NCI-H2081 (cell line): Measurements from ENCODE around the gene RPS6KA2.
A peak's percentile ranks its signal among the peaks of the same experiment; 100 is the strongest.

Experiments used
- DNase-seq, 2 experiments: peaks; one replicate each; lab custom pipeline; 2025; lab: John Stamatoyannopoulos, UW

RPS6KA2 gene

DNA sequence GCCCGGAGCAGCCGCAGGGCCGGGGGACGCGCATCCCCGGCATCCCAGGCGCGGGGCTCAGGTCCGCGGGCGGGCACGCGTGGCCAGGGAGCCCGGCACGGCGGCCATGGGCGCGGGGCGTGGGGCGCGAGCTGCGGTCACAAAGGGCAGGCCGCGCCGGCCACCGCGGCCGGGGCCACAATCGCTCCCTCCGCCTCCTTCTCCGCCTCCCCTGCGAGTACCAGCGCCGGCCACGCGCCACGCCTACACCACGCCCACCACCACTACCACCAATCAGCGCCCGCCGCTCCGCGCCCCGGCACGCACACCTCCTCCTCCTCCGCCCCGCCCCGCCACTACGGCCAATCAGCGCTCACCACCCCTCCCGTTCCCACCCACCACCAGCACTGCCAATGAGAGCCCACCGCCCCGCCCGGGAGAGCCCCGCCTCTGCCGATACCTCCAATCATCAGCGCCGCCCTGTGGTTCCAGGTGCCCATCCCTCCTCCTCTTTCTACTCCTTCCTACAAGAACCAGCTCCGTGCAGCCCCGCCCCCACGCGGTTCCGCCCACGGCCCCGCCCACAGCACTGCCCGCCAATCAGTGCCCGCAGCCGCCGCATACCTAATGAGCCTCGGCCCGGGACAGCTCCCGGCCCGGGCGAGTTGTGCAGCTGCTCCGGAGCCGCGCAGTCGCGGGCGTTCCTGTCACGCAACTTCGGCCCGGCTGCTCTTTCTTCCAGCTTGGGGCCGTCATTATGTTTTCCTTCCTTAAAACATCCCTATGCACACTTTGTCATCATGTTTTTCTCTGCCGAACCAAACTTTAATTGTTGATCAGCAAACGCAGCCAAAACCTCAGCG lies at the start of gene RPS6KA2:
Gene RPS6KA2 (minus strand): TSS at position 219 of the 842 bp plus-strand sequence. CDS start 232 bp downstream, outside the sequence.
- peak; percentile 95 for DNase-seq

GRCh38 chr6:166676270-166676860 lies 49.3 kb upstream of the RPS6KA2 start:
- no peak for DNase-seq

- no peak for DNase-seq
These were observed 48.7 kb upstream of the RPS6KA2 start for GRCh38 chr6:166675736-166676135.

DNA sequence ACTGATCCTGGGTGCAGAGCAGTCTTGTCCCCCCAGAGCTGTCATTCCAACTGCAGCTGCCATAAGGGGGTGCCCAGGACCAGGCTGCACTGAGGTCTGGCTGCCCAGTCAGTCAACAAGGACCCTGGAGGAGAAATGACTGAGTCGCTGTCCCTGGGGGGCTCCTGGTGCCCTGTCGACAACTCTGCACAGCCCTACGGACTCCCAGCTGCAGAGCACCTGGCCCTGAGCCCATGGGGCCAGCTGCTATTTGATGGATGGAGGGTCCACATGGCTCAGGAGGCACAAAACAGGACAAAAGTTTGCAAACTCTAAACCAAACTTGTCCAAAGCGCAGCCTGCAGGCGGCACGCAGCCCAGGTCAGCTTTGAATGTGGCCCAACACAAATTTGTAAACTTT lies 46.3 kb upstream of the RPS6KA2 start:
- no peak for DNase-seq

GRCh38 chr6:166672624-166673206 lies 45.7 kb upstream of the RPS6KA2 start:
- DNase-seq = no peak

DNA sequence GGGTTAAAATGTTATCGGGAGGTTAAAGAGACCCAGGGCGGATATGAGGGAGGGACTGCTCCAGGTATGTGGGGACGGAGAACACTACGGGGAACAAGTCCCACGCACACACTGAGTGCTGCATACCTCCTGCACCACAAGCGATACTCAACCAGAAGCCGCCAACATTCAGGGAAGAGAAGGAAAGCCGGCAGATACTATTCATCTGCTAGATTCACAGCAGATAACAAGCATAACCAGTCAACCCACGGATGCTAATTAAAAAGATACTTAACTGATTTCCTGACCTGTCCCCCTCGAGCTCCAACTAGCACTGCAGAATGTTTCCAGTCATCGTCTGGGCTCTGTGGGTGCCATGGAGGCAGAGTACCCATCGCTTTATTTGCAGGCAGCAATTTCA lies 45.1 kb upstream of the RPS6KA2 start:
- DNase-seq = no peak

GRCh38 chr6:166671434-166672081 lies 44.5 kb upstream of the RPS6KA2 start:
- DNase-seq = no peak

GRCh38 chr6:166670894-166671293 lies 43.8 kb upstream of the RPS6KA2 start:
- DNase-seq = no peak

GRCh38 chr6:166670013-166670412 lies 43.0 kb upstream of the RPS6KA2 start:
- no peak for DNase-seq

GRCh38 chr6:166667796-166668610 lies 41.0 kb upstream of the RPS6KA2 start:
- no peak for DNase-seq

- DNase-seq = no peak
These were observed 37.1 kb upstream of the RPS6KA2 start for GRCh38 chr6:166664135-166664534.

DNA sequence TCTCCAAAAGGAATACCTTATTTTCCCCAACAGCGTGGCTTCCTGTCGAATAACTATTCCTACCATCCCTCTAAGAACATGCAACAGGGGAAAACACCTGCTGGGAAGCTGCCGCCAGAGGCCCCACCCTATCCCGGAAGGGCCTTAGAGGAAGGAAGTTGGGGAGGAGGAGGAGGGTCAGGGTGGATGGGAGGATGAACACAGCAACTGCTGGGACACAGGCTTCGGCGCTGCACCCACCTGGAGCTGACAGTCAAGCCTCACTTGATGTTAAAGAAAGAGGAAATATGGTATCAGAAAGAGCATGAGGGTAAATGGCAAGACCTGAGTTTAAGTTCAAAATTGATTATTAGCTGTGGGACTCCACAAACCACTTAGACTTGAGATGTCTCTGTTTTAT lies 36.5 kb upstream of the RPS6KA2 start:
- DNase-seq = no peak

DNA sequence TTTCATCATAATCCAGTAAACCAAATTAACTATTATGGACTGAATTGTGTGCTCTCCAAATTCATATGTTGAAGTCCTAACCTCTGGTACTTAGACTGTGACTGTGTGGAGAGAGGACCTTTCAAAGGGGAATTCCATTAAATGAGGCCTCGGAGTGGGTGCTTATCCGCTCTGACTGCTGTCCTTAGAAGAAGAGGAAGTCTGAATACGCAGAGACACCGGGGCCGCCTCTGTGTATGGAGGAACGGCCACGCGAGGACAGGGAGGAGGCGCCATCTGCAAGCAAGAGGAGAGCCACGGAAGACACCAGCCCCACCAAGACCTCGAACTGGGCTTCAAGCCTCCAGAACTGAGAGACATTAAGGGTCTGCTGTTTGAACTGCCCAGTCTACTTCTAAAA lies 35.6 kb upstream of the RPS6KA2 start:
- no peak for DNase-seq

DNA sequence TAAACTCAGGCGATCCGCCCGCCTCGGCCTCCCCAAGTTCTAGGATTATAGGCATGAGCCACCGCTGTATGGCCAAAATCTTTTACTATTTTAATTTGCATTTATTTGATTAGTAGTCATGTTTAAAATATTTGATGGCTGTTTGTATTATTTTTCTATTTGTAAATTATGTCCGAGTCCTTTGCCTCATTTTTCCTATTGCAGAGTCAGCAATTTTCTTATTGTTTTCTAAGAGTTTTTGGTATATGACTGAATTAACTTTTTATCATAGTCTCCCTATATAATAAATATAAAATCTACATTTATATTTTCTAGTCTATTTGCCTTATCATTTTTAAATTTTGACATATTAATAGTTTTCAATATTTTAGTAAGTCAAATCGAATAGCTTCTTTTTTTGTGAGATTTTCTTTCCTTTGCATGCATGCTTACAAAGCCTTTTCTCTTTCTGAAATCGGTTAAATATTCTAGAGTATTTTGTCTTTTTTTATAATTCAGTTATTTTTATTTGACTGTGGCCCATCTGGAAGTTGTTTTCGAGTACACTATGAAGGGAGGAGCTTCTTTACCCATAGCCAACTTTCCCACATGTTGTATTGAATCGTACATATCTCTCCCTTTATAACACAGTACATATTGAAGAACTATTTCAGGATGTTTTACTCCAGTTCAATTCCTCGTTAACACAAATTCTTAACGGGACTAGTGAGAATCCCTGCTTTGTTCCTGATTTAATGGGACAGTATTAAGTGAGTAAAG lies 34.5 kb upstream of the RPS6KA2 start:
- DNase-seq = no peak

DNA sequence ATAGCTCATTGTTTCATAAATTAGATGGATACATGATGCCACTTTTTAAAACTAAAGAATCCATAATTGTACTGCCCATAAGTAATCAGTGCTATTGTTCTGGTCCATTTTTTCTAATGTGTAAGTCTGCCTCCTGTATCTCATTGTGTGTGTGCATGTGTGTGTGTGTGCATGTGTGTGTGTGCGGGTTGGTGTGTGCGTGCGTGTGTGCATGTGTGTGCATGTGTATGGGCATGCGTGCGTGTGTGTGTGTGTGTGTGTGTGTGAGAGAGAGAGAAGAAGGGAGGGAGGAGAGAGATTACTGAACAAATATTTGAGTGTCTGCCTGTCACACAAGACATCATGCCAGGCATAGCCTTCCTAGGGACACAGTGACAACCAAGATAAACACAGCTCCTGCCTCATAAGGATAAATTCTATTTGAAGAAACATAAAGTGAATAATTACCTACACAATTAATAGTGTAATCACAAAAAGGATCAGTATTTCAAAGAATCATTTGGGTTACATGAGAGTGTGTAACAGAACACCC lies 33.2 kb upstream of the RPS6KA2 start:
- no peak for DNase-seq

- no peak for DNase-seq
These were observed 32.5 kb upstream of the RPS6KA2 start for GRCh38 chr6:166659581-166659980.

- DNase-seq = no peak
These were observed 31.7 kb upstream of the RPS6KA2 start for GRCh38 chr6:166658792-166659150.

GRCh38 chr6:166658115-166658791 lies 31.2 kb upstream of the RPS6KA2 start:
- no peak for DNase-seq

- DNase-seq = no peak
These were observed 30.5 kb upstream of the RPS6KA2 start for GRCh38 chr6:166657531-166657930.
